Kidney (tissue), 14 donors: ENCODE results near the gene PALB2. TPM values are rescaled to one million over a fixed set of nuclear protein-coding genes. Genes with fewer than 3 reads are reported as not detected.
"Not testable (repeated sequence)": the region's sequence is repeated elsewhere in the genome, so short reads cannot be mapped to it uniquely, and the experiment has no call there.

Experiments
- DNase-seq, 5 donors: peaks; one replicate each; pipeline ENCODE4 v3.0.0-alpha.2; 2013 to 2020
- FAIRE-seq: peaks from 2 replicates; lab custom pipeline; 2012; peaks lifted over from hg19 to GRCh38; lab: Jason Lieb, UNC
- H3K27ac ChIP-seq, 2 donors: one replicate each; pipeline ENCODE4 v1.7.0; 2013; ENCODE audit warnings: low read depth in 2 of 2, low read length in 2 of 2, inconsistent platforms in 1 of 2
- H3K27me3 ChIP-seq: one replicate; pipeline ENCODE4 v1.7.1; 2013; ENCODE audit warnings: low read length, inconsistent platforms; ENCODE audit not compliant: control insufficient read depth, insufficient read depth
- H3K36me3 ChIP-seq, 3 donors: one replicate each; pipeline versions ENCODE4 v1.7.0 to v1.7.1; 2013; ENCODE audit warnings: low read length in 3 of 3, control low read depth in 1 of 3, inconsistent platforms in 1 of 3; ENCODE audit not compliant: insufficient read depth in 3 of 3, control insufficient read depth in 2 of 3
- H3K4me1 ChIP-seq, 3 donors: one replicate each; pipeline versions ENCODE4 v1.7.0 to v1.7.1; 2013; ENCODE audit warnings: low read length in 3 of 3, inconsistent platforms in 1 of 3, low read depth in 1 of 3; ENCODE audit not compliant: control insufficient read depth in 2 of 3, insufficient read depth in 2 of 3
- H3K4me3 ChIP-seq, 3 donors: one replicate each; pipeline versions ENCODE4 v1.7.0 to v1.8.1; 2013; ENCODE audit warnings: low read length in 3 of 3, control low read depth in 1 of 3, inconsistent platforms in 1 of 3
- H3K9ac ChIP-seq, 3 donors: one replicate each; pipeline versions ENCODE4 v1.7.0 to v1.7.1; 2013; ENCODE audit warnings: low read length in 3 of 3, control low read depth in 1 of 3, inconsistent platforms in 1 of 3
- H3K9me3 ChIP-seq, 3 donors: one replicate each; pipeline versions ENCODE4 v1.7.0 to v1.7.1; 2013; ENCODE audit warnings: low read length in 3 of 3, control low read depth in 1 of 3, inconsistent platforms in 1 of 3; ENCODE audit not compliant: control insufficient read depth in 2 of 3, insufficient read depth in 1 of 3
- CTCF ChIP-seq: IDR thresholded peaks from 3 replicates; pipeline ENCODE4 v1.5.1; 2012; ENCODE audit warnings: mild to moderate bottlenecking, moderate library complexity, borderline replicate concordance; ENCODE audit not compliant: insufficient read depth; ENCODE audit errors: extremely low read depth
- intact Hi-C: fragments of 100-400 bp; cut with DNase I; formaldehyde crosslinking; loops from one replicate; pipeline ENCODE4 v1.11.1; 2022
- polyA plus RNA-seq: library from polyadenylated mRNA; stranded (reverse); fragments of 350-450 nt; fragmentation: Illumina TruSeq; extraction: RNeasy Lipid Tissue Mini Kit (QIAGEN cat#74804); gene quantifications from one replicate; pipeline ENCODE4 v1.2.3, GENCODE V29; 2014; ENCODE audit warnings: low read depth, low replicate concordance; ENCODE audit not compliant: insufficient read depth
- total RNA-seq: library from RNA; stranded (reverse); fragmentation: NEBNext Ultra II Directional; extraction: Animal tissue kit (Norgen Biotek cat#: 25700); gene quantifications from one replicate; pipeline ENCODE4 v1.2.1, GENCODE V29; 2021
- donor health status: control.
- donor health status: control.
- donor health status: control.
- donor health status: control.
- donor health status: control.
- donor health status: DM: yes; HTN: yes; CAD: no.
- donor health status: Normal renal cell carcinoma (clear cell type).

Gene PALB2
- total and polyA plus RNA-seq, 2 donors from 2014 or later: 5.7 to 11.7 TPM

GRCh38 chr16:23590181-23590580, 50.9 kb downstream of the PALB2 start:
- TF ChIP-seq CTCF: no peak

GRCh38 chr16:23587726-23588125, 53.4 kb downstream of the PALB2 start:
- no peaks in the 10 kb centered on the region for H3K9me3 ChIP-seq
- H3K4me1 ChIP-seq: no peaks in the 10 kb centered on the region
- H3K27ac ChIP-seq: no peak overlapping the region
- DNase-seq (no peak), FAIRE-seq (no peak)
- H3K9ac ChIP-seq: no peak overlapping the region
- no peaks in the 10 kb centered on the region for H3K27me3 ChIP-seq
- H3K36me3 ChIP-seq: peaks cover 7 to 59% (median 41%) of the 10 kb centered on the region in 3 donors
- intact Hi-C loops: no loop called here
- no peak for TF ChIP-seq CTCF
- H3K4me3 ChIP-seq: no peak overlapping the region

More at GRCh38 chr16:23590181-23590580, 50.9 kb downstream of the PALB2 start:
- Histone ChIP-seq H3K36me3 (peaks cover 7 to 48% (median 33%) of the 10 kb centered on the region in 3 donors), H3K4me1 (peaks cover 0 to 2% (median 2%) of the 10 kb centered on the region in 3 donors), H3K4me3 (no peak overlapping the region), H3K27ac (no peak overlapping the region), H3K9me3 (no peaks in the 10 kb centered on the region), H3K27me3 (no peaks in the 10 kb centered on the region), H3K9ac (no peak overlapping the region)
- FAIRE-seq: no peak
- intact Hi-C loops: no loop called here
- no peak for DNase-seq

GRCh38 chr16:23584186-23585076, 56.7 kb downstream of the PALB2 start:
- H3K9me3 ChIP-seq: no peaks in the 10 kb centered on the region
- no peak overlapping the region for H3K4me3 ChIP-seq
- TF ChIP-seq CTCF: no peak
- H3K9ac ChIP-seq: no peak overlapping the region
- peaks cover 9 to 54% (median 36%) of the 10 kb centered on the region in 3 donors for H3K36me3 ChIP-seq
- H3K27me3 ChIP-seq: no peaks in the 10 kb centered on the region
- no peak overlapping the region for H3K27ac ChIP-seq
- no peak for DNase-seq
- FAIRE-seq: no peak
- H3K4me1 ChIP-seq: no peaks in the 10 kb centered on the region
- intact Hi-C loops: no loop called here

DNA sequence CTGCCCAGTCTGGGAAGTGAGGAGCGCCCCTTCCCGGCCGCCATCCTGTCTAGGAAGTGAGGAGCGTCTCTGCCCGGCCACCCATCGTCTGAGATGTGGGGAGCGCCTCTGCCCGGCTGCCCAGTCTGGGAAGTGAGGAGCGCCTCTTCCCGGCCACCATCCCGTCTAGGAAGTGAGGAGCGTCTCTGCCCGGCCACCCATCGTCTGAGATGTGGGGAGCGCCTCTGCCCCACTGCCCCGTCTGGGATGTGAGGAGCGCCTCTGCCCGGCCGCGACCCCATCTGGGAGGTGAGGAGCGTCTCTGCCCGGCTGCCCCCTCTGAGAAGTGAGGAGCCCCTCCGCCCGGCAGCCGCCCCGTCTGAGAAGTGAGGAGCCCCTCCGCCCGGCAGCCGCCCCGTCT, 57.8 kb downstream of the PALB2 start:
- FAIRE-seq, H3K9me3 ChIP-seq, H3K9ac ChIP-seq, H3K4me1 ChIP-seq, H3K4me3 ChIP-seq, H3K27me3 ChIP-seq, H3K27ac ChIP-seq, DNase-seq, intact Hi-C loops: not testable (repeated sequence)
- peaks cover 13 to 58% (median 36%) of the 10 kb centered on the region in 3 donors for H3K36me3 ChIP-seq
